Mesodermal cell (in vitro differentiated cells): Measurements from ENCODE around the gene CSKMT.
"Not testable (repeated sequence)": the region's sequence is repeated elsewhere in the genome, so short reads cannot be mapped to it uniquely, and the experiment has no call there.

Experiments
- H3K27ac ChIP-seq: 2 replicates; pipeline ENCODE4 v1.7.0; 2013; ENCODE audit warnings: mild to moderate bottlenecking, low read depth, low read length, moderate library complexity; ENCODE audit not compliant: severe bottlenecking
- H3K36me3 ChIP-seq: 2 replicates; pipeline ENCODE4 v1.7.1; 2013; ENCODE audit warnings: mild to moderate bottlenecking, low read length, moderate library complexity; ENCODE audit not compliant: control insufficient read depth, insufficient read depth
- H3K4me1 ChIP-seq: one replicate; pipeline ENCODE4 v1.7.1; 2013; ENCODE audit warnings: mild to moderate bottlenecking, low read length; ENCODE audit not compliant: insufficient read depth, control insufficient read depth, poor library complexity, severe bottlenecking
- H3K4me3 ChIP-seq: 2 replicates; pipeline ENCODE4 v1.7.0; 2013; ENCODE audit warnings: low read length, control low read depth, mild to moderate bottlenecking; ENCODE audit not compliant: insufficient read depth, poor library complexity, severe bottlenecking; ENCODE audit errors: extremely low read depth
- H3K9me3 ChIP-seq: 2 replicates; pipeline ENCODE4 v1.7.1; 2013; ENCODE audit warnings: mild to moderate bottlenecking, low read length, moderate library complexity; ENCODE audit not compliant: control insufficient read depth
- WGBS, 2 experiments: methylation state at CpG; one replicate each; pipeline ENCODE4 v1.1.5; 2013; ENCODE audit warnings: missing lambda C conversion rate in 2 of 2; ENCODE audit not compliant: insufficient coverage in 2 of 2; 5-methylcytosine and 5-hydroxymethylcytosine counted together

CSKMT gene

GRCh38 chr11:62675415-62675814, 10.3 kb downstream of the CSKMT start:
- 87 to 93% methylated on average over 9 to 10 of the region's 10 CpGs for WGBS, 2 experiments
- H3K4me3 ChIP-seq, H3K27ac ChIP-seq, H3K4me1 ChIP-seq, H3K9me3 ChIP-seq: not testable (repeated sequence)
- H3K36me3 ChIP-seq, result peaks cover 47% of the 10 kb centered on the region

- H3K4me1 ChIP-seq, result peaks cover 8% of the 10 kb centered on the region
- no peak overlapping the region for H3K27ac ChIP-seq
- H3K9me3 ChIP-seq, result no peaks in the 10 kb centered on the region
- H3K36me3 ChIP-seq, result peaks cover 47% of the 10 kb centered on the region
- 87 to 95% methylated on average over 4 to 6 of the region's 6 CpGs for WGBS, 2 experiments
- H3K4me3 ChIP-seq, result no peak overlapping the region
These were observed 11.6 kb downstream of the CSKMT start for GRCh38 chr11:62676698-62677097.

- 85 to 95% methylated on average over 3 to 6 of the region's 6 CpGs for WGBS, 2 experiments
- H3K27ac ChIP-seq, result no peak overlapping the region
- peaks cover 47% of the 10 kb centered on the region for H3K36me3 ChIP-seq
- no peaks in the 10 kb centered on the region for H3K9me3 ChIP-seq
- no peak overlapping the region for H3K4me3 ChIP-seq
- peaks cover 8% of the 10 kb centered on the region for H3K4me1 ChIP-seq
These were observed 12.0 kb downstream of the CSKMT start for GRCh38 chr11:62677156-62677555.

DNA sequence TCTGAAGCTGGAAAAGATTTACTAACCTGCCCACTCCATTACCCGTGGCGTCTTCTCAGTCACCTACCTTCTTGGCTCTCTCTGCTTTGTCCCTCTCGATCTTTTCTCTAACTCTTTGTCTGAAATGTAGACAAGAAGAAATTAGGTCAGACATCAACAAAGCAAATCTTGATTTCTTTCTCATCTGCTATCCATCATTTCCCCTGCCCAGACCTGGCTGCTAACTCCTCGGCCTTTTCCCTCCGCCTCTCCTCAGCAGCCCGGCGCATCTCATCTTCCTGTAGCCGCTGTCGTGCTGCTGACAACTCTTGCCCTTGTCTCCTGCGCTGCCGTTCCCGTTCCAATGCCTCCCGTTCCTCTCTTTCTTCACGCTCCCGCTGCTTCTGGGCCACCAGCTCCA, 12.6 kb downstream of the CSKMT start:
- Histone ChIP-seq H3K36me3 (peaks cover 47% of the 10 kb centered on the region), H3K4me3 (peak overlapping the region; percentile 98), H3K27ac (no peak overlapping the region), H3K9me3 (no peaks in the 10 kb centered on the region), H3K4me1 (peaks cover 8% of the 10 kb centered on the region)
- WGBS, 2 experiments, result 90 to 95% methylated on average over 13 of the region's 15 CpGs

DNA sequence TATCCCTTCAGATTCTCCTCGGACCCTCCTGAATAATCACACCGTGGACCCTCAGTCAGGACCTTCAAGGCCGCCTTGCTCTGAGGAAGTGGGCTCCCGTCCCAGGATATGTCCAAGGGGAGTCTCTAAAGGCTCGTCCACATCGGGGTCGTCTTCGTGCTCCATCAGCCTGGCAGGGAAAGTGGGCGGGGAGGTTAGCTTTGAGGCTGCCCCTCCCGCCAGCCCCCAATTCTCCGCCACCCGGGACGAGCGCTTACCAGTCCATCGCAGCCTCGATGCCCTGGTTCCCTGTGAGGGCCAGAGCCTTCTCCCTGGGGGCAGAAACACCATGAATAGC, 13.3 kb downstream of the CSKMT start:
- peaks cover 8% of the 10 kb centered on the region for H3K4me1 ChIP-seq
- H3K4me3 ChIP-seq, result peak overlapping the region; percentile 98
- H3K36me3 ChIP-seq, result peaks cover 41% of the 10 kb centered on the region
- no peaks in the 10 kb centered on the region for H3K9me3 ChIP-seq
- H3K27ac ChIP-seq, result peak overlapping the region; percentile 80
- 0 to 16% methylated on average over 4 to 8 of the region's 16 CpGs for WGBS, 2 experiments

DNA sequence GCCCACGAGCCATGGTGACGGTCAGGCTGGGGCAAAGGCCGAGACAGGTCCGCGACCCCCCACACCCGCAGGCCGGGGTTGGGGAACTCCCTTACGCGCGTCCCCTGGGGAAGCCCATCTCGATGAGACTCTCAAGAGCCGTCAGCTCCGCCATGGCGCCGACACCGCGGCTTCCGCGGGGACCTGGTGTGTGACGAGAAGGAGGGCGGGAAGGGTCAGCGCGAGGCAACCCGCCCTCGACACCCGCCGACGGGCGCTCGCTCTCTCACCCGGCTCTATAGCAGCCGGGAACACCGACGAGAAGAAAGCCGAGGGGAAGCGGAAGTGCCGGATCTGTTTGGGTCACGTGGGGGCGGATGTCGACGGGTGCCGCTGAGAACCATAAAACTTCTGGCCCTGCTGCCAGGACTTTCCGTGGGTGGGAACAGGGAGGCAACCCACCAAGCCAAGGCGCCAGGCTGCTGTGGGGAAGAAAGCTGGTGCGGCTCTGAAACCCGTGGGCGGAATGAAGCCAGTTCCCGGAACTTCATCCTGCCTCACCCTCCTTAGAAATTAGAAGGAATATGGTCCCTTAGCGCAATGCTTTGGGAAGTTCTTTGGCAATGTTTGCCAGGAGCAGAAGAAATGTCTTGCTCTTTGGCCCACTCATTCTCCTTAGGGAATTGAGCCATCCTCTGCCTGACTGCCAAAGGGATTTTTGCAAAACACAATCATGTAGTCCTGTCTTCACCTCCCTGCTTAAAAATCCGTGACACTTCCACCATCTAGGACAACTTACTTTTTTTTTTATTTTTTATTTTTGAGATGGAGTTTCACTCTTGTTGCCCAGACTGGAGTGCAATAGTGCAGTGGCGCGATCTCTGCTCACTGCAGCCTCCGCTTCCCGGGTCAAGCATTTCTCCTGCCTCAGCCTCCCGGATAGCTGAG, 13.9 kb downstream of the CSKMT start, which contains the start of gene UBXN1:
TSS of gene UBXN1 (minus strand) at position 304 of the 927 bp plus-strand sequence. CDS start at position 154, 150 bp downstream.
- WGBS, 2 experiments, result 4 to 11% methylated on average over 36 to 46 of the region's 55 CpGs
- Histone ChIP-seq H3K27ac (peak within 1 kb of the TSS; percentile 80), H3K4me3 (peak within 1 kb of the TSS; percentile 98), H3K4me1 (peaks cover 8% of the 10 kb centered on the region), H3K36me3 (peaks cover 35% of the 10 kb centered on the region), H3K9me3 (no peaks in the 10 kb centered on the region)

DNA sequence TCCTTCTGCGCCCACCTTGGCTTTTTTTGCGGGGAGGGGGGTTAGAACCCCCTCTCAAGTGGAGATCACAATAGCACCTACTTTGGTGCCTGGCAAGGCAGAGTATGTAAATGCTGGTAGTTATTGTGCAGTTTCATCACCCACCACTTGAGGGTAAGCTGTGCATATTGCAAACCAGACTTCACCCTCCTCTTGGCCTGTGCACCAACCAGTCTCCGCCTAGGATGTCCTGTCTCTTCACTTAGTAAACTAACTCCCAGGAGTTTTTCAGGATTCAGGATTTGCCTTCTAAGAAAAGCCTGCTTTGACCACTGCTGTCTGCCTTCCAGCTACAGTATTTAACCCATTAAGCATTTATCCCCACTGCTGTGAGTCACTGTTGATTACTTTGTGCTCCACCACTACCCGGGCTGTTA, 15.7 kb downstream of the CSKMT start:
- 89 to 94% methylated on average over 3 of the region's 4 CpGs for WGBS, 2 experiments

DNA sequence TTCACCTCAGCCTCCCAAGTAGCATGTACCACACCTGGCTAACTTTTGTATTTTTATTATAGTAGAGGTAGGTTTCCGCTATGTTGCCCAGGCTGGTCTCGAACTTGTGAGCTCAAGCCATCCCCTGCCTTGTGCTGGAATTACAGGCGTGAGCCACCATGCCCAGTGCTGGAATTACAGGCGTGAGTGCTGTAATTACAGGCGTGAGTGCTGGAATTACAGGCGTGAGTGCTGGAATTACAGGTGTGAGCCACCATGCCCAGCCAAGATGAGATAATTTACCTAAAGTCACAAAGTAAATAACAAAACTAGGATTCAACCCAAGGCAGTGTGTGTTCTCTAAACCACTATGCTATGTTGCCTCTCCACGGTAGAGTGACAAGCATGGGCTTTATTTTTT, 17.4 kb downstream of the CSKMT start:
- Histone ChIP-seq H3K36me3 (peaks cover 5% of the 10 kb centered on the region), H3K4me3 (no peak overlapping the region), H3K9me3 (no peaks in the 10 kb centered on the region), H3K4me1 (peaks cover 8% of the 10 kb centered on the region), H3K27ac (no peak overlapping the region)
- WGBS, 2 experiments, result 88 to 99% methylated on average over 5 of the region's 7 CpGs

More for the DNA sequence above, 15.7 kb downstream of the CSKMT start:
- Histone ChIP-seq H3K4me3 (no peak overlapping the region), H3K36me3 (peaks cover 18% of the 10 kb centered on the region), H3K9me3 (no peaks in the 10 kb centered on the region), H3K4me1 (peaks cover 8% of the 10 kb centered on the region), H3K27ac (peak overlapping the region; percentile 30)

GRCh38 chr11:62687508-62688396, 22.6 kb downstream of the CSKMT start:
- Histone ChIP-seq H3K36me3 (peaks cover 29% of the 10 kb centered on the region), H3K4me3 (no peak overlapping the region), H3K27ac (no peak overlapping the region), H3K9me3 (no peaks in the 10 kb centered on the region), H3K4me1 (peaks cover 12% of the 10 kb centered on the region)
- 94 to 95% methylated on average over 64 to 74 of the region's 74 CpGs for WGBS, 2 experiments

DNA sequence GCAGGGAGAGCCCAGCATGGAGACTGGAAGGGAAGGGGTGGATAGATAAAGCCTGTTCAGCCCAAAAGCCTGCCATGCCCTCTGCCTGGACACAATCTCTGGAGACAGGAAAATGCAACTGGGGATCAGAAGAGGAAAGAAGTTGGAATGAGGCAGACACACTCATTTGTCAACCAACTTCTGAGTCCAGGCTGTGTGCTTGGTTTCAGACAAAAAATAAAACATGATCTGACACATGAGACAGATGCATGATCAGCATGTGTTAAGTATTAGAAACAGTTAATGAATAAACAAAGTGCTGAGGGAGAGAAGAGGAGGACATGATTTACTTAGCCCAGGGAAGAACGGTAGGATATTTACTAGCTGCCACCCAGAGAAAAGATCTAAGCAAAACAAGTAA, 23.4 kb downstream of the CSKMT start:
- H3K27ac ChIP-seq, result no peak overlapping the region
- peaks cover 12% of the 10 kb centered on the region for H3K4me1 ChIP-seq
- H3K9me3 ChIP-seq, result no peaks in the 10 kb centered on the region
- peaks cover 36% of the 10 kb centered on the region for H3K36me3 ChIP-seq
- WGBS, 2 experiments, result 100% methylated on average over 1 of the region's 1 CpG; no CpG with 5 or more reads in 1 of the 2 experiments
- H3K4me3 ChIP-seq, result no peak overlapping the region
